AG04450 (cell line): ENCODE results near the gene MRM1. TPM values are rescaled to one million over a fixed set of nuclear protein-coding genes. Genes with fewer than 3 reads are reported as not detected.

Experiments used
- CTCF ChIA-PET: fragments of 300-600, 350-600 bp; formaldehyde crosslinking; extraction: SDS; loops from one replicate; lab custom pipeline; 2022; ENCODE audit warnings: antibody characterized with exemption, inconsistent platforms; lab: Charles Lee
- POLR2A ChIA-PET: fragments of 350-600 bp; formaldehyde crosslinking; extraction: SDS; loops from one replicate; lab custom pipeline; 2021; ENCODE audit warnings: antibody characterized with exemption, inconsistent platforms; lab: Yijun Ruan, JAX
- DNase-seq: peaks from one replicate; pipeline ENCODE4 v3.0.0-alpha.2; 2011; ENCODE audit warnings: low read depth, low spot score
- H3K27ac ChIP-seq: one replicate; pipeline ENCODE4 v1.5.1; 2012; ENCODE audit warnings: low read depth, low read length, control low read depth
- H3K27me3 ChIP-seq: one replicate; pipeline ENCODE4 v1.6.0; 2012; ENCODE audit warnings: low read length; ENCODE audit not compliant: control insufficient read depth, insufficient read depth
- H3K4me3 ChIP-seq: 2 replicates; pipeline ENCODE4 v1.5.1; 2011; ENCODE audit warnings: mild to moderate bottlenecking, low read depth, low read length, control low read depth
- H3K9me3 ChIP-seq: 2 replicates; pipeline ENCODE4 v1.5.1; 2012; ENCODE audit warnings: low read length; ENCODE audit not compliant: control insufficient read depth, insufficient read depth
- polyA plus RNA-seq: library from polyadenylated mRNA; depleted of rRNA; stranded (reverse); fragments of >200 nt; gene quantifications from 2 replicates; pipeline ENCODE4 v1.2.3, GENCODE V29; 2011
- TF ChIP-seq, protein P1 (sequence below): IDR thresholded peaks from 2 replicates; pipeline ENCODE4 v1.5.1; 2011; ENCODE audit warnings: low read depth, low read length, control low read depth, inconsistent platforms

MRM1 gene
- polyA plus RNA-seq, 1 experiment, result 2.0 TPM

GRCh38 chr17:36614081-36614480 lies 12.7 kb downstream of the MRM1 start:
- TF ChIP-seq, protein P1, sequence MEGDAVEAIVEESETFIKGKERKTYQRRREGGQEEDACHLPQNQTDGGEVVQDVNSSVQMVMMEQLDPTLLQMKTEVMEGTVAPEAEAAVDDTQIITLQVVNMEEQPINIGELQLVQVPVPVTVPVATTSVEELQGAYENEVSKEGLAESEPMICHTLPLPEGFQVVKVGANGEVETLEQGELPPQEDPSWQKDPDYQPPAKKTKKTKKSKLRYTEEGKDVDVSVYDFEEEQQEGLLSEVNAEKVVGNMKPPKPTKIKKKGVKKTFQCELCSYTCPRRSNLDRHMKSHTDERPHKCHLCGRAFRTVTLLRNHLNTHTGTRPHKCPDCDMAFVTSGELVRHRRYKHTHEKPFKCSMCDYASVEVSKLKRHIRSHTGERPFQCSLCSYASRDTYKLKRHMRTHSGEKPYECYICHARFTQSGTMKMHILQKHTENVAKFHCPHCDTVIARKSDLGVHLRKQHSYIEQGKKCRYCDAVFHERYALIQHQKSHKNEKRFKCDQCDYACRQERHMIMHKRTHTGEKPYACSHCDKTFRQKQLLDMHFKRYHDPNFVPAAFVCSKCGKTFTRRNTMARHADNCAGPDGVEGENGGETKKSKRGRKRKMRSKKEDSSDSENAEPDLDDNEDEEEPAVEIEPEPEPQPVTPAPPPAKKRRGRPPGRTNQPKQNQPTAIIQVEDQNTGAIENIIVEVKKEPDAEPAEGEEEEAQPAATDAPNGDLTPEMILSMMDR, result no peak
- no peak overlapping the region for H3K4me3 ChIP-seq
- H3K27ac ChIP-seq, result no peak overlapping the region
- POLR2A ChIA-PET, result no interaction called here
- DNase-seq, result no peak
- H3K9me3 ChIP-seq, result no peaks in the 10 kb centered on the region
- H3K27me3 ChIP-seq, result peaks cover 3% of the 10 kb centered on the region
- CTCF ChIA-PET, result interaction anchor here (0.6 to 2.0 kb wide), 3 partner anchors 11 to 470 kb away, joined by 3 to 9 read pairs (median 8); no protein-coding TSS in a partner anchor

DNA sequence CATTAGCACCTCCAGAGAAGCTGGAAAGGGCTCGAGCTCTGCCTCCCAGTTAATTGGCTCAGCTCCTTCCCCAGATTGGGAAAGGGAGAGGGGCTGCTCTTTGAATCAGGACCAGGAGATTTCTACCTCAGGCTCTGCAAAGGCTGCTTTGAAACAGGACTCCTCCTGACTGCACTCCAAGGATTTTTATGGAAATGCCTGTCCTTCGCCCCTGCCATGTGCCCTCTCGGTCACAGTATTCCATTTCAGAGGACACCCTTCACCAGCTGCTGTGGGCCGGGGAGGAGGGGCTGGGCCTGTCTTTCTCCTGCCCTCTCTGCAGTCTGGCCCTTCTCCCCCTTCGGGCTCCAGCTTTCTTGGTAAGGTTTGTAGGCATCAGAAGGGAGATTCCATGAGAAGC lies 13.6 kb downstream of the MRM1 start:
- ChIA-PET CTCF (interaction anchor here (0.6 to 2.0 kb wide), 4 partner anchors 11 to 625 kb away, joined by 3 to 9 read pairs (median 7); no protein-coding TSS in a partner anchor), POLR2A (no interaction called here)
- no peaks in the 10 kb centered on the region for H3K9me3 ChIP-seq
- no peak for DNase-seq
- H3K4me3 ChIP-seq, result no peak overlapping the region
- peaks cover 3% of the 10 kb centered on the region for H3K27me3 ChIP-seq
- no peak overlapping the region for H3K27ac ChIP-seq
- TF ChIP-seq, protein P1, result no peak

DNA sequence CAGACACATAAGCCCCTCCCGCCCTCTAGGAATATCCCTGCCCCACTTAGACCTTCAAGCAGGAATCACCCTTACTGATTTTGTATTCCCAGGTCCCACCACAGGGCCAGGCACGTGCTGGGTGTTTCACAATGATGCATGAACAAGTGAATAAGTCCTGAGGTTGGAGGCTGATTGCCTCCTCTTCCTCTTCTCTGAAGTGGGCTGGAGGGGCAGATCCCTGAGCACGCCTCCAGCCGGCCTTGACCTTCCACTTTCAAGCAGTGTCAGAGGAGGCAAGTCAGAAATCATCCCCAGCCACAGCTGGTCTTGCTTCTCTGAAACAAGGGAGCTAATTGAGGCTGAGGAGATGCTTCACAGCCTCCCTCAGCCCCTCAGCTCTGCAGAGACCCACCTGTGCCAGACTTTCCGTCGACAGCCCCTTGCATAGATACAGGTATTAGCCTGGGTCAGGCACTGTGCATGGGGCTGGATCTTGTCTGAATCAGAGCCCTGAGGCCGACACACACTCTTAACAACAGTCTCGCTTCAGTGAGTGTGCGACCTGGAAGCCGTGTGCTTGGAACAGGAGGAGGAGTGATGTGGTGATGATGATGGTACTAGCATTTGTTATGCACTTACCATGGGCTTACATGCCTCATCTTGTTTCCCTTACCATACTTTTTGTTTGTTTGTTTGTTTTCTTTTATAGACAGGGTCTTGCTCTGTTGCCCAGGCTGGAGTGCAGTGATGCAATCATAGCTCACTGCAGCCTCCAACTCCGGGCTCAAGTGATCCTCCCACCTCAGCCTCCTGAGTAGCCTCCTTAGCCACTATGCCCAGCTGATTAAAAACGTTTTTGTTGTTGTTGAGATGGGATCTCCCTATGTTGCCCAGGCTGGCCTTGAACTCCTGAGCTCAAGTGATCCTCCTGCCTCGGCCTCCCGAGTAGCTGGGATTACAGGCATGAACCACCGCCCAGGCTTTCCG lies 15.0 kb downstream of the MRM1 start:
- ChIA-PET POLR2A (interaction anchor here (0.6 kb wide), 1 partner anchor 514 kb away, joined by 9 read pairs; no protein-coding TSS in a partner anchor), CTCF (interaction anchor here (0.5 to 2.5 kb wide), 3 partner anchors 9 to 624 kb away, joined by 3 to 7 read pairs (median 4); no protein-coding TSS in a partner anchor)
- no peaks in the 10 kb centered on the region for H3K9me3 ChIP-seq
- peaks cover 6% of the 10 kb centered on the region for H3K27me3 ChIP-seq
- no peak overlapping the region for H3K4me3 ChIP-seq
- TF ChIP-seq, protein P1, result no peak
- DNase-seq, result no peak
- H3K27ac ChIP-seq, result no peak overlapping the region

- no peak overlapping the region for H3K4me3 ChIP-seq
- ChIA-PET POLR2A (no interaction called here), CTCF (interaction anchor here (2.5 kb wide), 1 partner anchor 8 kb away, joined by 7 read pairs; no protein-coding TSS in a partner anchor)
- peaks cover 8% of the 10 kb centered on the region for H3K27me3 ChIP-seq
- H3K9me3 ChIP-seq, result no peaks in the 10 kb centered on the region
- DNase-seq, result no peak
- no peak overlapping the region for H3K27ac ChIP-seq
- TF ChIP-seq, protein P1, result no peak
Measured at GRCh38 chr17:36617773-36618172, 16.4 kb downstream of the MRM1 start.

DNA sequence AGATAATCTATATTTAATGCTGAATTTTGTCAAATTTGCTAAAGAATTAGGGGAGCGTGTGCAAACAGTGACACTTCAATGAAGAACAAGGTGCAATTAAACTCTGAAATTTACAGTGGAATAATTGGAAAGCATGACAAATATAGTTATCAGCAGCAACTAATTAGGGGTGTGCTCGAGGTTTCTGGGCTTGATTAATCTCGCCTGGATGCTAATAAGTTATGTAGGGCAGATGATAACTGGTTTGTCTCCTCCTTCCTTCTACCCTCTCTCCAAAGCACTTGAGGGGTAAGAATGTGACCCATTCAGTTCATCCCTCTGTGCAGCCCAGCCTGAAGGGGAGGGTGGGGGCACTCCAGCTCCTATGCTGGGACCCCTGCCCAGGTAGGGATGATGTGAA lies 21.9 kb downstream of the MRM1 start:
- no peaks in the 10 kb centered on the region for H3K9me3 ChIP-seq
- peaks cover 7% of the 10 kb centered on the region for H3K27me3 ChIP-seq
- ChIA-PET POLR2A (no interaction called here), CTCF (no interaction called here)
- no peak overlapping the region for H3K27ac ChIP-seq
- H3K4me3 ChIP-seq, result no peak overlapping the region
- TF ChIP-seq, protein P1, result no peak
- no peak for DNase-seq
